ENCODE data around the gene SYNGR3.
A peak's percentile ranks its signal among the peaks of the same experiment; 100 is the strongest.

The SYNGR3 gene

DNA sequence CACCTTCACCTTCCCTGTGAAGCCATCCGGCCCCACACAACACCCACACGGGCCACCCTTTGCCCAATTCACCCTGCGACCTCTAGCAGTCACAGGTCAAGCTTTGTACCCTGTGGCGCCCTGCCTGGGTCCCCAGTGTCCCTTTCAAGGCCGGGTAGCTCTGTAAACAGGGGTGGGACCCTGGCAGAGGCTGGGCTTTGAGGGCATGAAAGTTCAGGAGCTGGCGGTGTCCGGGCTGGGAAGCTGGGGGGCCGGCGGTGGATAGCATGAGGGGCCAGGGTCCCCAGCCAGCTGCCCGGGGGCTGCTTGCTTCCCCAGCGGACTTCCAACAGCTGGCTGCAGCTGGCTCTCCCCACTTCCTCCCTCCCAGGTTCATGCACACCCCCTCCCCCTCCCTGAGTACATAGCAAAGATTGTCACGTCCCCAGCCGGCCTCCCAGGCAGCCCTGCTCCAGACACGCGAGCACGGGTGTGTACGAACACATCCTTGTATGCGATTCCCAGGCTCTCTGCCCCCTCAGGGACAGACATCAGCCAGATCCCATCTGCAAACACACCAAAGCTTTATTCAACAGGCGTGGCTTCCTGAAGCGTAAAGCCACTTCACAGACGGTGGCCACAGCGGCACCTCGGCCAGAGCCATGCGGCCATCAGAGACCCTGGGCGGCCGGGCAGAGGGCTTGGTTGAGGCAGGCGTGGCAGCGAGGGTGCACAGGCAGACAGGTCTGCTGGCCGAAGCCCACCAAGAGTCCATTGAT is 49.7 kb downstream of the SYNGR3 start:
- TF ChIP-seq, protein P1, sequence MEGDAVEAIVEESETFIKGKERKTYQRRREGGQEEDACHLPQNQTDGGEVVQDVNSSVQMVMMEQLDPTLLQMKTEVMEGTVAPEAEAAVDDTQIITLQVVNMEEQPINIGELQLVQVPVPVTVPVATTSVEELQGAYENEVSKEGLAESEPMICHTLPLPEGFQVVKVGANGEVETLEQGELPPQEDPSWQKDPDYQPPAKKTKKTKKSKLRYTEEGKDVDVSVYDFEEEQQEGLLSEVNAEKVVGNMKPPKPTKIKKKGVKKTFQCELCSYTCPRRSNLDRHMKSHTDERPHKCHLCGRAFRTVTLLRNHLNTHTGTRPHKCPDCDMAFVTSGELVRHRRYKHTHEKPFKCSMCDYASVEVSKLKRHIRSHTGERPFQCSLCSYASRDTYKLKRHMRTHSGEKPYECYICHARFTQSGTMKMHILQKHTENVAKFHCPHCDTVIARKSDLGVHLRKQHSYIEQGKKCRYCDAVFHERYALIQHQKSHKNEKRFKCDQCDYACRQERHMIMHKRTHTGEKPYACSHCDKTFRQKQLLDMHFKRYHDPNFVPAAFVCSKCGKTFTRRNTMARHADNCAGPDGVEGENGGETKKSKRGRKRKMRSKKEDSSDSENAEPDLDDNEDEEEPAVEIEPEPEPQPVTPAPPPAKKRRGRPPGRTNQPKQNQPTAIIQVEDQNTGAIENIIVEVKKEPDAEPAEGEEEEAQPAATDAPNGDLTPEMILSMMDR (IDR thresholded peaks at IDR 0.05; ENCODE audit: low read depth, low read length, missing control alignments): no peak
- DNase-seq: peak; percentile 65
- peak overlapping the region; percentile 33 for H3K27ac ChIP-seq
- H3K4me3 ChIP-seq (ENCODE audit: low read depth, low read length): no peak overlapping the region
- in situ Hi-C loops (cut with HindIII; ENCODE audit: low pct_ligation_motif_present, low sequenced_read_pairs): loop anchor here (5.0 kb wide), 1 partner anchor 38 kb away; no protein-coding TSS in a partner anchor
- peaks cover 18% of the 10 kb centered on the region for H3K36me3 ChIP-seq (replicated peaks)
- H3K27me3 ChIP-seq (replicated peaks): no peaks in the 10 kb centered on the region

DNA sequence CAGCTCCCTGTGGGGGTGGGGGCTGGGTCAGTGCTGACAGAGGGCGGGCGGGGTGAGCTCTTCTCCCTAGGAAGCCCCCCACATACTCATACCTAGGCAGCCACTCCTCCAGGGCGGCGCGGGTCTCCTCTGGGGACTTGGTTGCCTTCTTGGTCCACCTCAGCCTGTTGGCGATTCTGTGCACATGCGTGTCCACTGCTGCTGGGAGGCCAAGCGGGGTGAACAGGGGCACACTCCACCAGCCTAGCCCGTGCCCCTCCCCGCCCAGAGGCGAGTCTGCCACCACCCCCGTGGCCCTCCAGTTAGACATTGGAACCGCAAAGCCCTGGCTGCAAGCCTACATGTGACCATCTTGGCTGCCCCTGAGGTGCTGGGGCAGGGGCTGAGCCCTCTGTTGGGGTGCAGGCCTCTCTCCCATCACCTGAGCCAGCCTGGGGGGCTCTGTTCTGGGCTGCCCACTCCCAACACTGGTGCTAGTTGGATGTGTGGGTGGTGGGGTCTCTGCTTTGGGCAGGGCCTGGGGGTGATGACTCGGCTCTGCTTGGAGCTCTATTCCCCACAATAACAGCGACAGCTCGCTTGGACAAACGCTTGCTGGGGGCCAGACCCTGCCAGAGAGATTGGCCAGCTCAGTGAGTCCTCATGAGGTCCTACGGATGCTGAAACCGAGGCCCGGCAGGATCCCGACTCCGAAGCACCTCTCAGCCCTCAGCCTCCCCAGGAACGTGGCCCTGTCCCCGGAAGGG is 50.4 kb downstream of the SYNGR3 start:
- no peak overlapping the region for H3K4me3 ChIP-seq (ENCODE audit: low read depth, low read length)
- H3K27me3 ChIP-seq (replicated peaks): no peaks in the 10 kb centered on the region
- in situ Hi-C loops (cut with HindIII; ENCODE audit: low pct_ligation_motif_present, low sequenced_read_pairs): no loop called here
- no peak for DNase-seq
- peaks cover 18% of the 10 kb centered on the region for H3K36me3 ChIP-seq (replicated peaks)
- H3K27ac ChIP-seq: peak overlapping the region; percentile 33
- TF ChIP-seq, protein P1 (IDR thresholded peaks at IDR 0.05; ENCODE audit: low read depth, low read length, missing control alignments): no peak

DNA sequence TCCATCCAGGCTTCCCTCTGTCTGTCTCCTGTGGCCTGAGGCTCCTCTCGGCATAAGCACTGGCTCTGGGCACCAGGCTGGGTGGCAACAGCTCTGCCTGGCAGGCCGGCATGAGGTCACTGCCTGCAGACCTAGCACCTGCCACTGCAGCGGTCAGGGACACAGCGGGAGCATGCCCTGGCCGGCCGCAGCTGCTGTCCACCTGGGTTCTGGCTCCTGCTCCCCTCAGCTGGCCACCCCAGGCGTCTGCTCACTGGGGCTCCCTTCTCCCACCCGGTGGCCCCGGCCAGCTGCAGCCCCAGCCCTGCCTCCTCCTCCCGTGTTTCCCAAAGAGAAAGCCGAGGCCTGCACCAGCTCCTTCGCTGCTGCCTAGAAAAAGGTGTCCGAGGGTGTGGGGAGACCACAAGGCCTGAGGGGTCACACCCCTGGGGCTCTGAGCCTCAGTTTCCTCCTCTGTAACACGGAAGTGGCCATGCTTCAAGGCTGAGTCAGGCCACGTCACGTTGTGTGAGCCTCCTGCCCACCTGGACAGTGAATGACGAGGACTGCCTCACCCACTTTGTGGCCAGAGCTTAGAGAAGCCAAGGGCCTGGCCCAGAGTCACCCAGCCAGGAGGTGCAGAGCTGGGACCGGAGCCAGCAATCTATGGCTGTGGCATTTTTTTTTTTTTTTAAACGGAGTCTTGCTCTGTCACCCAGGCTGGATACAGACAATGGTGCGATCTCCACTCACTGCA is 51.2 kb downstream of the SYNGR3 start:
- no peak overlapping the region for H3K27ac ChIP-seq
- no peak overlapping the region for H3K4me3 ChIP-seq (ENCODE audit: low read depth, low read length)
- H3K27me3 ChIP-seq (replicated peaks): no peaks in the 10 kb centered on the region
- in situ Hi-C loops (cut with HindIII; ENCODE audit: low pct_ligation_motif_present, low sequenced_read_pairs): no loop called here
- TF ChIP-seq, protein P1 (IDR thresholded peaks at IDR 0.05; ENCODE audit: low read depth, low read length, missing control alignments): no peak
- peaks cover 18% of the 10 kb centered on the region for H3K36me3 ChIP-seq (replicated peaks)
- DNase-seq: no peak

DNA sequence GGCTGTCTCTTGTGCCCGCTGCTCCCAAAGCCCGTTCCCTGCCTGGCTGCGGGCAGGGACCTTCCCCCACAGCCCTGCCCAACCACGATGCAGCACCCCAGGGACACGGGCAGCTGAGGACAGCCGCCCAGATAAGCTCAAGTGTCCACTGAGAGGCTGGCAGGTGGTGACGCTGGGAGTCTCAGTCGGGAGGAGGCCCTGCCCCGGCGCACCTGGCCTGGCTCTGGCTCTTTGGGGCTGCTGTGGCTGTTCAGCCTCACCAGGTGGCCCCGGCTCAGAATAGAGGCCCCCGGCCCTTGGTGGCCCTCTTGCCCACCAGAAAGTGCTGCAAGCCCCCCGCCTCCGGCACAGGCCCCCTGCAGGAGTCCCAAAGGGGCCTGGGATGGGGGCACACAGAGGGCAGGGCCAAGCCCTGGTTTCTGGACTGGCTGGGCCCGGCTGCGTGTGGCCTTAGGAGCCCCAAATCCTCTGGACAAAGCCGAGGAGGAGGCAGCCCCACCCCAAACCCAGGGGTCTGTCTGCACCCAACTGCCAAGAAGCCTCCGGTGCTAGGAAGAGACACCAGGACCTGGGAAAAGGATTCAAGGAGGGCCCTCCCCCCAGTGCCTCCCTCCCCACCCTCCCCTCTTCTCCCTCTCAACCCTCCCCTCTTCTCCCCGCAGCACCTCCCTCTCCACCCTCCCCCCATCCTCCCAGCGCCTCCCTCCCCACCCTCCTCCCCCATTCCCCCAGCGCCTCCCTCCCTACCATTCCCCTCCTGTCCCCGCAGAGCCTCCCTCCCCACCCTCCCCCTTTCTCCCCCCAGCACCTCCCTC is 52.6 kb downstream of the SYNGR3 start:
- no peak for DNase-seq
- in situ Hi-C loops (cut with HindIII; ENCODE audit: low pct_ligation_motif_present, low sequenced_read_pairs): no loop called here
- Histone ChIP-seq H3K27me3 (replicated peaks) (no peaks in the 10 kb centered on the region), H3K27ac (no peak overlapping the region), H3K4me3 (ENCODE audit: low read depth, low read length) (no peak overlapping the region), H3K36me3 (replicated peaks) (peaks cover 5% of the 10 kb centered on the region)
- TF ChIP-seq, protein P1 (IDR thresholded peaks at IDR 0.05; ENCODE audit: low read depth, low read length, missing control alignments): no peak

DNA sequence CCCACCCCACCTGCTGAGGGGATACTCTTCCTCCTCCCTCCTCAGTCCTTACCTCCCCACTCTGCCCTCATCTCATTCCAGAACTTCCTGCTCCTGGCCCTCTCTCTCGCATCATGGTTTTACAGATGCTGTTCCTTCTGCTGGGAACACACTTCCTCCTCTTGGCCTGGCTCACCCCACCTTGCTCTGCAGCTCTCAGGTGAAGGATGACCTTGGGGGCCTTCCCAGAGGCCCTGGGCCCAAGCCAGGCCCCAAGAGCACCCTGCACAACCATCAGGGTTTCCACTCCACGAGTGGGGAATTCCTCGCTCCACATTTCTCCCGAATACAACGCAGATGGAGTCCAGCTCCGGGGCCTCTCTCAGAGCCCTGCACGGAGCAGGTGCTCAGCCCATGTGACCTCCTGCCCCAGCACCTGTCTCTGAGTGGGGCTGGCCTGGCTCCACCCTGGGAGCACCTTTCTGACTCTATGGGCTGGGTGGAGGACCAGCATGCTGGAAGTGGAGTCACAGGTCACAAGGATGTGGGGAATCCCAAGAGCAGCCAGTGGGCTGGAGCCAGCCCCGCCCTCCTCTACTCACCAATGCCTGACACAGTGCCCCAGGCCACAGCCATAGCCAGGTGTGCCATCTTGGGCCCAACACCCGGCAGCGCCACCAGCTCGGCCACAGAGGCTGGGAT is 53.4 kb downstream of the SYNGR3 start:
- TF ChIP-seq, protein P1 (IDR thresholded peaks at IDR 0.05; ENCODE audit: low read depth, low read length, missing control alignments): no peak
- in situ Hi-C loops (cut with HindIII; ENCODE audit: low pct_ligation_motif_present, low sequenced_read_pairs): no loop called here
- H3K27me3 ChIP-seq (replicated peaks): no peaks in the 10 kb centered on the region
- no peak overlapping the region for H3K27ac ChIP-seq
- H3K4me3 ChIP-seq (ENCODE audit: low read depth, low read length): no peak overlapping the region
- peaks cover 5% of the 10 kb centered on the region for H3K36me3 ChIP-seq (replicated peaks)
- no peak for DNase-seq
